Activated T-cell treated with anti-CD3 and anti-CD28 coated beads for 4 hours (primary cell): ENCODE results near the gene NR5A2.

Experiments used
- DNase-seq: peaks from one replicate; pipeline ENCODE4 v3.0.0-alpha.2; 2020

Gene NR5A2

GRCh38 chr1:200036619-200037270 lies 9.2 kb downstream of the NR5A2 start:
- no peak for DNase-seq

GRCh38 chr1:200037501-200037900 lies 10.0 kb downstream of the NR5A2 start:
- no peak for DNase-seq

- no peak for DNase-seq
Observed at GRCh38 chr1:200037904-200038303, 10.4 kb downstream of the NR5A2 start.

GRCh38 chr1:200038325-200038980 lies 10.9 kb downstream of the NR5A2 start:
- DNase-seq: no peak

- no peak for DNase-seq
Observed at GRCh38 chr1:200038981-200039848, 11.7 kb downstream of the NR5A2 start.

- DNase-seq: no peak
Observed at GRCh38 chr1:200039849-200040474, 12.5 kb downstream of the NR5A2 start.

GRCh38 chr1:200040481-200041138 lies 13.1 kb downstream of the NR5A2 start:
- DNase-seq: no peak

- DNase-seq: no peak
Observed at GRCh38 chr1:200041337-200042118, 14.0 kb downstream of the NR5A2 start.

GRCh38 chr1:200042119-200042551 lies 14.6 kb downstream of the NR5A2 start:
- DNase-seq: no peak

- DNase-seq: no peak
Observed at GRCh38 chr1:200042552-200043335, 15.2 kb downstream of the NR5A2 start.

GRCh38 chr1:200043336-200043668 lies 15.8 kb downstream of the NR5A2 start:
- DNase-seq: no peak

- DNase-seq: no peak
Observed at GRCh38 chr1:200046115-200046514, 18.6 kb downstream of the NR5A2 start.

GRCh38 chr1:200048244-200048643 lies 20.7 kb downstream of the NR5A2 start:
- no peak for DNase-seq

GRCh38 chr1:200049810-200050209 lies 22.3 kb downstream of the NR5A2 start:
- no peak for DNase-seq

- DNase-seq: no peak
Observed at GRCh38 chr1:200051620-200052019, 24.1 kb downstream of the NR5A2 start.

GRCh38 chr1:200053091-200053490 lies 25.6 kb downstream of the NR5A2 start:
- DNase-seq: no peak

GRCh38 chr1:200053646-200054045 lies 26.1 kb downstream of the NR5A2 start:
- DNase-seq: no peak

GRCh38 chr1:200058341-200058740 lies 30.8 kb downstream of the NR5A2 start:
- no peak for DNase-seq

GRCh38 chr1:200062143-200062542 lies 34.6 kb downstream of the NR5A2 start:
- no peak for DNase-seq

GRCh38 chr1:200072636-200073285 lies 45.3 kb downstream of the NR5A2 start:
- DNase-seq: no peak

GRCh38 chr1:200073286-200073637 lies 45.8 kb downstream of the NR5A2 start:
- DNase-seq: no peak
